ENCODE results near the gene PDXP. TPM values are rescaled to one million over a fixed set of nuclear protein-coding genes. Genes with fewer than 3 reads are reported as not detected.
"Not testable (repeated sequence)": the region's sequence is repeated elsewhere in the genome, so short reads cannot be mapped to it uniquely, and the experiment has no call there.

The PDXP gene, protein sequence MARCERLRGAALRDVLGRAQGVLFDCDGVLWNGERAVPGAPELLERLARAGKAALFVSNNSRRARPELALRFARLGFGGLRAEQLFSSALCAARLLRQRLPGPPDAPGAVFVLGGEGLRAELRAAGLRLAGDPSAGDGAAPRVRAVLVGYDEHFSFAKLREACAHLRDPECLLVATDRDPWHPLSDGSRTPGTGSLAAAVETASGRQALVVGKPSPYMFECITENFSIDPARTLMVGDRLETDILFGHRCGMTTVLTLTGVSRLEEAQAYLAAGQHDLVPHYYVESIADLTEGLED
- polyA plus RNA-seq (2013, experiment 1 of 2) = 7.5 TPM
- 6.7 TPM for polyA plus RNA-seq (2013, experiment 2 of 2)

DNA sequence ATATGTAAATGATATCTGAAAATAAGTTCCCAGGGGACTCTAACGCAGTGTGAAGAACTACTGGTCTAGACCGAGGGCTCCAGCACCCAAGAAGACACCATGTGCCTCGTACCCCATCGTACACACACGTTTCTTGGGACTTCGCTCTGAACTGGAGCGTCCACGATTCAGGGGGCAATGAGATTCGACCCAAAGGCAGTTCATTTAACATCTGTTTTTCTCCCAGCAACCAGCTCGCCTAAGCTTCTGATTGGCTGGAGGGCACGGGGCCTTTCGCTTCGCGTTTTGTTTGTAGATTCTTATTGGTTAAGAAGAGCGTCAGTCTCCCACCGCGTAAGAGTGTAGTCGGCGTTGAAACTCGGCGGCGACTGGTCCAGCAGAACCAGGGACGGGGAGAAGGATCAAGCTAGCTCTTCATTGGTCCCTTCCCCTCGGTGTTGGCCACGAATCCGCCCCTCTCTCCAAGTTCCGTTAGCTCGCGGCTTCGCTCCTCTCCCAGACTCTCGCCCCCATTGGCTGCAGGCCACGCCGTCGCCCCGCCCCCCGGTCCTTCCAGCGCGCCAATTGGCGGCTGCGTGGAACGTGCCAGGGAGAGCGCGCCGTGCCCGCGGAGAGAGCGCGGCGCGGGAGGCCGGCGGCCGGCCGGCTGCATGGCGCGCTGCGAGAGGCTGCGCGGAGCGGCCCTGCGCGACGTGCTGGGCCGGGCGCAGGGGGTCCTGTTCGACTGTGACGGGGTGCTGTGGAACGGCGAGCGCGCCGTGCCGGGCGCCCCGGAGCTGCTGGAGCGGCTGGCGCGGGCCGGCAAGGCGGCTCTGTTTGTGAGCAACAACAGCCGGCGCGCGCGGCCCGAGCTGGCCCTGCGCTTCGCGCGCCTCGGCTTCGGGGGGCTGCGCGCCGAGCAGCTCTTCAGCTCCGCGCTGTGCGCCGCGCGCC, at the start of gene PDXP:
Gene PDXP, plus strand, starts transcription at position 591 of the 933 bp plus-strand sequence. Its CDS starts 60 bp downstream, at position 651.
- H4K91ac ChIP-seq (ENCODE audit: low read length) = peak within 1 kb of the TSS; percentile 11
- DNase-seq = peak; percentile 100
- peak within 1 kb of the TSS; percentile 10 for H2AK5ac ChIP-seq (ENCODE audit: low read length, severe bottlenecking)
- peak within 1 kb of the TSS in 1 of 2 experiments; percentile 95 for H3K23ac ChIP-seq (ENCODE audit: low read length in 2 of 2)
- no peaks in the 10 kb centered on the region for H3K9me3 ChIP-seq (ENCODE audit: control insufficient read depth, low read length)
- H2BK120ac ChIP-seq (ENCODE audit: low read depth, low read length) = no peak within 1 kb of the TSS
- peaks cover 2 to 32% of the 10 kb centered on the region in 2 experiments for H3K36me3 ChIP-seq (ENCODE audit: control insufficient read depth in 1 of 2, insufficient read depth in 2 of 2, low read depth in 1 of 2, low read length in 2 of 2)
- H3K14ac ChIP-seq (ENCODE audit: low read length in 2 of 2) = peak within 1 kb of the TSS in 1 of 2 experiments; percentile 79
- peak within 1 kb of the TSS; percentile 61 for H2AFZ ChIP-seq (ENCODE audit: low read depth, low read length)
- peak within 1 kb of the TSS; percentile 36 for H3K27ac ChIP-seq (ENCODE audit: low read length, poor library complexity, severe bottlenecking)
- peak within 1 kb of the TSS; percentile 83 for H4K8ac ChIP-seq (ENCODE audit: low read length)
- peak within 1 kb of the TSS; percentile 35 to 55 for H3K4ac ChIP-seq (ENCODE audit: low read depth in 1 of 2, low read length in 2 of 2)
- H3K4me3 ChIP-seq (ENCODE audit: insufficient read depth in 1 of 2, low read depth in 1 of 2, low read length in 2 of 2) = peak within 1 kb of the TSS; percentile 79 to 91
- H3K27me3 ChIP-seq (ENCODE audit: control insufficient read depth in 1 of 2, insufficient read depth in 1 of 2, low read length in 2 of 2) = no peaks in the 10 kb centered on the region
- peak within 1 kb of the TSS; percentile 89 for H3K4me2 ChIP-seq (ENCODE audit: low read length, poor library complexity, severe bottlenecking)
- peak within 1 kb of the TSS; percentile 86 for H3K9ac ChIP-seq (ENCODE audit: low read length)
- H2BK15ac ChIP-seq (ENCODE audit: low read depth, poor library complexity, severe bottlenecking) = no peak within 1 kb of the TSS
- peaks cover 28% of the 10 kb centered on the region for H3K4me1 ChIP-seq (ENCODE audit: control insufficient read depth, insufficient read depth, low read depth, low read length)
- H2BK12ac ChIP-seq (ENCODE audit: low read length in 2 of 2) = peak within 1 kb of the TSS in 1 of 2 experiments; percentile 70
- no peak within 1 kb of the TSS for H2BK5ac ChIP-seq (ENCODE audit: low read depth, low read length, poor library complexity, severe bottlenecking)
- 1% methylated on average over 83 of the region's 101 CpGs for WGBS
- H3K79me1 ChIP-seq (replicated peaks; ENCODE audit: low read length, poor library complexity, severe bottlenecking) = peaks cover 16% of the 10 kb centered on the region
- peak within 1 kb of the TSS; percentile 9 to 79 for H3K18ac ChIP-seq (ENCODE audit: low read depth in 1 of 2, low read length in 2 of 2)

DNA sequence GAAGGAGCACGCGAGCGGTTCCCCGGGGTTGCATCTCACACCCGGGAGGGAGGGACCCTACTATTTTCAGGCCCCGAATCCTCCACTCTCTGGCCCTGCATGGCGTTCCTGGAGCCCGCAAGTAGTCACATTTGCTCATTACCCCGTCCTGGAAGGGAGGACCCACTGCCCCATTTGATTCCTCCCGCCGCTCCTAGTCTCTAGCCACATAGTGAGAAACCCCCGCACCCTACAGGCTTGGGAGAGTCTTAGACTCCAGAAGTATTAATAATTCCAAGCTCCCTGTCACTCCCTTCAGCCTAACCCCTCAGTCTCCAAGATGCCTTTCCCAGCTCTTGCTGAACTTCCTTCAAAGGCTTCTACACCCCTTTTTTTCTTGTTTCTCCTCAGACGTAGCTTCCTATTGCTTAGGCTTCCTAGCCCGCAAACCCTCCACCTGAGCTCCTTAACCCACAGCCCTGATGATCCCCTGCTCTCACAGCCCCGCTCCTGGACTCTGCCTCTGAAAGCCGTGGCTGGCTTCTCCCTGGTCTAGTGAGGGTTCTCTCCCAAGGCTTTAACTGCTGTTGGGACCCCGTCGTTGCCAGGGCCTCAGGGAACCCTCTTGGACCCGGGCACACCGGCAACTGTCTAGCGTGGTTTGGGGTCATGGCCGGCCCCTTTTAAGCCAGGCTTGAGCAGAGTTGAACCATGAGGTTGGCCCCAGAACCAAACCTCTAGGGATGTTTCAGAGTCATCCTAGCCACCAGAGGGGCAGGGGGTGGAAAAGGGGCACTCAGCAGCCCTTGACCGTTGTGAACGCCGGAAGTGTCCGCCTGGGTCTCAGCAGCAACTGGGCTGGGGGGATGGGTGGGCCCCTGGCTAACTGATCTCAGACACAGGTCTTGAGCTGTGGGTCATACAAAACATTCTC, 49.0 kb upstream of the PDXP start:
- Histone ChIP-seq H3K23ac (ENCODE audit: low read length in 2 of 2) (peak overlapping the region in 1 of 2 experiments; percentile 98), H3K4ac (ENCODE audit: low read depth in 1 of 2, low read length in 2 of 2) (peak overlapping the region; percentile 92 to 96), H3K9ac (ENCODE audit: low read length) (peak overlapping the region; percentile 95), H2BK15ac (ENCODE audit: low read depth, poor library complexity, severe bottlenecking) (peak overlapping the region; percentile 87), H2BK120ac (ENCODE audit: low read depth, low read length) (peak overlapping the region; percentile 96), H2BK5ac (ENCODE audit: low read depth, low read length, poor library complexity, severe bottlenecking) (peak overlapping the region; percentile 91), H2AK5ac (ENCODE audit: low read length, severe bottlenecking) (peak overlapping the region; percentile 71), H3K14ac (ENCODE audit: low read length in 2 of 2) (peak overlapping the region in 1 of 2 experiments; percentile 95), H3K36me3 (ENCODE audit: control insufficient read depth in 1 of 2, insufficient read depth in 2 of 2, low read depth in 1 of 2, low read length in 2 of 2) (peaks cover 6 to 19% of the 10 kb centered on the region in 2 experiments), H3K27ac (ENCODE audit: low read length, poor library complexity, severe bottlenecking) (peak overlapping the region; percentile 79), H3K4me1 (ENCODE audit: control insufficient read depth, insufficient read depth, low read depth, low read length) (peaks cover 20% of the 10 kb centered on the region), H4K8ac (ENCODE audit: low read length) (peak overlapping the region; percentile 88), H3K79me1 (replicated peaks; ENCODE audit: low read length, poor library complexity, severe bottlenecking) (peaks cover 19% of the 10 kb centered on the region), H3K4me3 (ENCODE audit: insufficient read depth in 1 of 2, low read depth in 1 of 2, low read length in 2 of 2) (peak overlapping the region; percentile 93 to 99), H3K4me2 (ENCODE audit: low read length, poor library complexity, severe bottlenecking) (peak overlapping the region; percentile 91), H2AFZ (ENCODE audit: low read depth, low read length) (peak overlapping the region; percentile 94), H3K27me3 (ENCODE audit: control insufficient read depth in 1 of 2, insufficient read depth in 1 of 2, low read length in 2 of 2) (peaks cover 8 to 10% of the 10 kb centered on the region in 2 experiments), H3K18ac (ENCODE audit: low read depth in 1 of 2, low read length in 2 of 2) (peak overlapping the region; percentile 90 to 91), H3K9me3 (ENCODE audit: control insufficient read depth, low read length) (no peaks in the 10 kb centered on the region), H2BK12ac (ENCODE audit: low read length in 2 of 2) (peak overlapping the region in 1 of 2 experiments; percentile 80), H4K91ac (ENCODE audit: low read length) (peak overlapping the region; percentile 76)
- 16% methylated on average over 26 of the region's 26 CpGs for WGBS
- DNase-seq = peak; percentile 62

DNA sequence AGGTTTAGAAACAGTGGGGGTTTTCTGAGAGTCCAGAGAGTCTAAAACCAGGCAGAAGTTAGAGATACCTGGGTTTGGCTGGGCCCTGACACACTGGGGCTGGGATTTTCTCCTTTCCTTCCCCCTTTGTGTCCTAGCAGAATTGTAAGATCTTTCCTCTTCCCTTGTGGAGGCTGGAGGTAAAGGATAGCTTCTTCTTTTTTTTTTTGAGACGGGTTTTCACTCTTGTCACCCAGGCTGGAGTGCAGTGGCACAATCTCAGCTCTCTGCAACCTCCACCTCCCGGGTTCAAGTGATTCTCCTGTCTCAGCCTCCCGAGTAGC, 48.4 kb upstream of the PDXP start:
- not testable (repeated sequence) for DNase-seq; H2AFZ ChIP-seq (ENCODE audit: low read depth, low read length); H3K14ac ChIP-seq (ENCODE audit: low read length in 2 of 2); H2BK15ac ChIP-seq (ENCODE audit: low read depth, poor library complexity, severe bottlenecking); H3K27me3 ChIP-seq (ENCODE audit: control insufficient read depth in 1 of 2, insufficient read depth in 1 of 2, low read length in 2 of 2); H4K91ac ChIP-seq (ENCODE audit: low read length); H3K23ac ChIP-seq (ENCODE audit: low read length in 2 of 2); H2BK120ac ChIP-seq (ENCODE audit: low read depth, low read length); H2BK12ac ChIP-seq (ENCODE audit: low read length in 2 of 2); H3K18ac ChIP-seq (ENCODE audit: low read depth in 1 of 2, low read length in 2 of 2); H4K8ac ChIP-seq (ENCODE audit: low read length); H3K9me3 ChIP-seq (ENCODE audit: control insufficient read depth, low read length); H2BK5ac ChIP-seq (ENCODE audit: low read depth, low read length, poor library complexity, severe bottlenecking)
- 97% methylated on average over 2 of the region's 3 CpGs for WGBS
- Histone ChIP-seq H3K79me1 (replicated peaks; ENCODE audit: low read length, poor library complexity, severe bottlenecking) (peaks cover 20% of the 10 kb centered on the region), H3K9ac (ENCODE audit: low read length) (peak overlapping the region; percentile 95), H3K36me3 (ENCODE audit: control insufficient read depth in 1 of 2, insufficient read depth in 2 of 2, low read depth in 1 of 2, low read length in 2 of 2) (peaks cover 11 to 24% of the 10 kb centered on the region in 2 experiments), H3K4me2 (ENCODE audit: low read length, poor library complexity, severe bottlenecking) (peak overlapping the region; percentile 91), H3K27ac (ENCODE audit: low read length, poor library complexity, severe bottlenecking) (peak overlapping the region; percentile 79), H3K4me3 (ENCODE audit: insufficient read depth in 1 of 2, low read depth in 1 of 2, low read length in 2 of 2) (peak overlapping the region; percentile 93 to 99), H2AK5ac (ENCODE audit: low read length, severe bottlenecking) (peak overlapping the region; percentile 71), H3K4me1 (ENCODE audit: control insufficient read depth, insufficient read depth, low read depth, low read length) (peaks cover 20% of the 10 kb centered on the region), H3K4ac (ENCODE audit: low read depth in 1 of 2, low read length in 2 of 2) (peak overlapping the region in 1 of 2 experiments; percentile 36)
